ENCODE measurements around the gene PTPRK. TPM values are rescaled to one million over a fixed set of nuclear protein-coding genes. Genes with fewer than 3 reads are reported as not detected.

PTPRK gene
- total and polyA plus RNA-seq, 4 donors = 12.1 to 61.2 (median 29.1) TPM

- no peaks in the 10 kb centered on the region for H3K36me3 ChIP-seq (ENCODE audit: control insufficient read depth in 4 of 4, insufficient read depth in 3 of 4, low read depth in 1 of 4, low read length in 3 of 4)
- H3K4me1 ChIP-seq (ENCODE audit: control insufficient read depth in 4 of 4, insufficient read depth in 4 of 4, low read length in 3 of 4) = peaks cover 0 to 3% (median 0%) of the 10 kb centered on the region in 4 donors
- no peak overlapping the region for H3K9ac ChIP-seq (ENCODE audit: low read depth in 1 of 2, low read length in 2 of 2)
- H3K9me3 ChIP-seq (ENCODE audit: control insufficient read depth in 4 of 4, low read length in 3 of 4) = no peaks in the 10 kb centered on the region
- no peak for DNase-seq (ENCODE audit: low spot score)
- TF ChIP-seq REST (IDR thresholded peaks at IDR 0.05) = no peak
- TF ChIP-seq HNF4A (conservative IDR thresholded peaks at IDR 0.05) = no peak
- TF ChIP-seq, protein P1, sequence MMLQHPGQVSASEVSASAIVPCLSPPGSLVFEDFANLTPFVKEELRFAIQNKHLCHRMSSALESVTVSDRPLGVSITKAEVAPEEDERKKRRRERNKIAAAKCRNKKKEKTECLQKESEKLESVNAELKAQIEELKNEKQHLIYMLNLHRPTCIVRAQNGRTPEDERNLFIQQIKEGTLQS (IDR thresholded peaks at IDR 0.05) = no peak
- TF ChIP-seq EGR1 (IDR thresholded peaks at IDR 0.05; ENCODE audit: low read depth in 2 of 2) = no peak
- TF ChIP-seq, protein P2, sequence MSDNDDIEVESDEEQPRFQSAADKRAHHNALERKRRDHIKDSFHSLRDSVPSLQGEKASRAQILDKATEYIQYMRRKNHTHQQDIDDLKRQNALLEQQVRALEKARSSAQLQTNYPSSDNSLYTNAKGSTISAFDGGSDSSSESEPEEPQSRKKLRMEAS (IDR thresholded peaks at IDR 0.05) = no peak
- TF ChIP-seq GABPA (IDR thresholded peaks at IDR 0.05 in 1 of 2, conservative IDR thresholded peaks at IDR 0.05 in 1 of 2) = no peak
- no peak for TF ChIP-seq RAD21 (IDR thresholded peaks at IDR 0.05)
- no peak for TF ChIP-seq HNF4G (IDR thresholded peaks at IDR 0.05)
- no peak for TF ChIP-seq JUND (IDR thresholded peaks at IDR 0.05)
- no peak for TF ChIP-seq ZBTB33 (IDR thresholded peaks at IDR 0.05)
- TF ChIP-seq FOXA2 (IDR thresholded peaks at IDR 0.05) = no peak
- TF ChIP-seq NR2F2 (IDR thresholded peaks at IDR 0.05) = no peak
- no peak for TF ChIP-seq RXRA (IDR thresholded peaks at IDR 0.05)
- TF ChIP-seq SP1 (IDR thresholded peaks at IDR 0.05) = no peak
- TF ChIP-seq FOXA1 (IDR thresholded peaks at IDR 0.05) = no peak
- TF ChIP-seq, protein P3, sequence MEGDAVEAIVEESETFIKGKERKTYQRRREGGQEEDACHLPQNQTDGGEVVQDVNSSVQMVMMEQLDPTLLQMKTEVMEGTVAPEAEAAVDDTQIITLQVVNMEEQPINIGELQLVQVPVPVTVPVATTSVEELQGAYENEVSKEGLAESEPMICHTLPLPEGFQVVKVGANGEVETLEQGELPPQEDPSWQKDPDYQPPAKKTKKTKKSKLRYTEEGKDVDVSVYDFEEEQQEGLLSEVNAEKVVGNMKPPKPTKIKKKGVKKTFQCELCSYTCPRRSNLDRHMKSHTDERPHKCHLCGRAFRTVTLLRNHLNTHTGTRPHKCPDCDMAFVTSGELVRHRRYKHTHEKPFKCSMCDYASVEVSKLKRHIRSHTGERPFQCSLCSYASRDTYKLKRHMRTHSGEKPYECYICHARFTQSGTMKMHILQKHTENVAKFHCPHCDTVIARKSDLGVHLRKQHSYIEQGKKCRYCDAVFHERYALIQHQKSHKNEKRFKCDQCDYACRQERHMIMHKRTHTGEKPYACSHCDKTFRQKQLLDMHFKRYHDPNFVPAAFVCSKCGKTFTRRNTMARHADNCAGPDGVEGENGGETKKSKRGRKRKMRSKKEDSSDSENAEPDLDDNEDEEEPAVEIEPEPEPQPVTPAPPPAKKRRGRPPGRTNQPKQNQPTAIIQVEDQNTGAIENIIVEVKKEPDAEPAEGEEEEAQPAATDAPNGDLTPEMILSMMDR (IDR thresholded peaks at IDR 0.05; ENCODE audit: low read depth, low read length, missing input control) = no peak
- no peak overlapping the region for H3K27ac ChIP-seq (ENCODE audit: low read depth in 1 of 2, low read length in 2 of 2)
- H3K4me3 ChIP-seq (ENCODE audit: low read depth in 1 of 3, low read length in 3 of 3) = no peak overlapping the region
- H3K27me3 ChIP-seq (ENCODE audit: control insufficient read depth in 4 of 4, insufficient read depth in 4 of 4, low read length in 3 of 4) = no peaks in the 10 kb centered on the region
Observed at GRCh38 chr6:128172081-128172480, 348.3 kb downstream of the PTPRK start.

DNA sequence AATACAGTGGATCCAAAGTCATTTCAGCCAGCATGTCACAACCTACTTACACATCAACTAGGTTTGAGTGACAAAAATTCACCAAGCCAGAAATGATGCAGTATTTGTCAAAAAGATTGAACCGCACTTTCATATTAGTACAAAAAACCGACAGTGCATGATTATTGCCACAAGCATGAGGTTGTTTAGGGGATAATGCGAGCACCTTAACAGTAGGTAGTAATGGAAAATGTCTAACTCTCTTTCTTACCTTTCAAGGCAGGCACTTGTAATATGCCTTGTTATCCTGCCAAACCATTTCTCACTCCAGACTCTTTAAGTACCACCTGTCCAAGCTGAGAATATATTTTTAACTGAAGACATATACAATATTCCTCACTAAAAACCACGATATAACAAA, 349.2 kb downstream of the PTPRK start:
- H3K9ac ChIP-seq (ENCODE audit: low read depth in 1 of 2, low read length in 2 of 2) = no peak overlapping the region
- H3K36me3 ChIP-seq (ENCODE audit: control insufficient read depth in 4 of 4, insufficient read depth in 3 of 4, low read depth in 1 of 4, low read length in 3 of 4) = no peaks in the 10 kb centered on the region
- H3K9me3 ChIP-seq (ENCODE audit: control insufficient read depth in 4 of 4, low read length in 3 of 4) = no peaks in the 10 kb centered on the region
- H3K4me1 ChIP-seq (ENCODE audit: control insufficient read depth in 4 of 4, insufficient read depth in 4 of 4, low read length in 3 of 4) = peaks cover 0 to 3% (median 0%) of the 10 kb centered on the region in 4 donors
- H3K27me3 ChIP-seq (ENCODE audit: control insufficient read depth in 4 of 4, insufficient read depth in 4 of 4, low read length in 3 of 4) = no peaks in the 10 kb centered on the region
- no peak overlapping the region for H3K27ac ChIP-seq (ENCODE audit: low read depth in 1 of 2, low read length in 2 of 2)
- 97% methylated on average over 4 of the region's 4 CpGs for WGBS
- no peak overlapping the region for H3K4me3 ChIP-seq (ENCODE audit: low read depth in 1 of 3, low read length in 3 of 3)
- DNase-seq (ENCODE audit: low spot score) = no peak
- TF ChIP-seq, protein P2 (IDR thresholded peaks at IDR 0.05) = no peak
- TF ChIP-seq REST (IDR thresholded peaks at IDR 0.05) (no peak), HNF4A (conservative IDR thresholded peaks at IDR 0.05) (no peak), ZBTB33 (IDR thresholded peaks at IDR 0.05) (no peak), RXRA (IDR thresholded peaks at IDR 0.05) (no peak), NR2F2 (IDR thresholded peaks at IDR 0.05) (no peak), YY1 (IDR thresholded peaks at IDR 0.05) (no peak), HNF4G (IDR thresholded peaks at IDR 0.05) (no peak), TAF1 (conservative IDR thresholded peaks at IDR 0.05) (no peak), SP1 (IDR thresholded peaks at IDR 0.05) (no peak)
- TF ChIP-seq, protein P1 (IDR thresholded peaks at IDR 0.05) = no peak

Measured in liver (tissue), 9 donors.